HG03097 (cell line): ENCODE measurements around the gene RAI14.
"Not testable (repeated sequence)": the region's sequence is repeated elsewhere in the genome, so short reads cannot be mapped to it uniquely, and the experiment has no call there.

Experiments used
- ATAC-seq: cut with Tn5 transposase; IDR thresholded peaks from one replicate; pipeline ENCODE4 v1.9.1; 2021; ENCODE audit not compliant: unreplicated experiment, low FRiP score

Gene RAI14

GRCh38 chr5:34758514-34758913 lies 102.4 kb downstream of the RAI14 start:
- no peak for ATAC-seq

DNA sequence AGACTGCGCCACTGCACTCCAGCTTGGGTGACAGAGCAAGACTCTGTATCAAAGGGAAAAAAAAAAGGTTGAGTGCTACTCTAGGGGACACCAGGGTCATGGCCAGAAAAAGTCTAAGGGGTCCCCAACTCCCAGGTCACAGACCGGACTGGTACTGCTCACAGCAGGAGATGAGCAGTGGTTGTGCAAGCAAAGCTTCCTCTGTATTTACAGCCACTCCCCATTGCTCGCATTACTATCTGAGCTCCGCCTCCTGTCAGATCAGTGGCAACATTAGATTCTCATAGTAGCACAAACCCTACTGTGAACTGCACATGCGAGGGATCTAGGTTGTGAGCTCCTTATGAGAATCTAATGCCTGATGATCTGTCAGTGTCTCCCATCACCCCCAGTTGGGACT lies 103.1 kb downstream of the RAI14 start:
- ATAC-seq, result not testable (repeated sequence)

- no peak for ATAC-seq
Measured at GRCh38 chr5:34765662-34766061, 109.5 kb downstream of the RAI14 start.

DNA sequence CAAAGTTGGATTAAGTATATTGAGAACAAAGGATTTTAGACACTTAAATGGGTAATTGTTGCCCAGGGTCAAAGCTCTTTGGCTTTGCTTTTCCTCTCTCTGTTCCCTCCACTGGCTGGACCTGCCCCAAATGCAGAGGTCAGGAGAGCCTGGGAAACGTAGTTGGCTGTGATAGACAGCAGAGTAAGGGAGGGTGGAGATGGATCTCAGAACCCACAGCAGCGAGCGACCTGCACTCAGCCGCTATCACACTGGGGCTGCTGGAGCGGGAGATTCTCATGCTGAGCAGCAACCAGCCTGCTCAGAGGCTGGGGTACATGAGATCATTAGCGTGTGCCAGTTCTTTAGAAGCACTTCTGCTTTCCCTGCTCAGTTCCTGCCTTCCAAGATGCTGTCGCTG lies 111.1 kb downstream of the RAI14 start:
- ATAC-seq, result no peak

- no peak for ATAC-seq
Measured at GRCh38 chr5:34770486-34770885, 114.4 kb downstream of the RAI14 start.

DNA sequence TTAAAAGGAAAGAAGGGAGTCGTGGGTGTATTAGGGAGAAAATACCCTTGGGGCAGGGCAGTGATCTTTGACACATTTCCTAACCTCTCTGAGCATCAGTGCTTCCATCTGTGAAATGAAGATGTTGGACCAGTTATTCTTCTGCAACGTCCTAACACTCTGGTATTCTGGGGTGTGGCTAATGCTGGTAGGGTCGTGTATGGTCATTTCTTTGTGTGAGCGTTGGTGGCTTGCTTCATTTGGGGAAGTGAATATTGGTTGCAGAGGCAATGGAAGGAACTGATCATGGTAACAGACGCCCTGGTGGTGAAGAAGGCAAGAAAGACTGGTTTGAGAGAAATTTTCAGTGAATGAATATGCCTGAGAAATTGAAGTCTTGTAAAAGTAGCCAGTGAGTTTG lies 114.9 kb downstream of the RAI14 start:
- ATAC-seq, result no peak

DNA sequence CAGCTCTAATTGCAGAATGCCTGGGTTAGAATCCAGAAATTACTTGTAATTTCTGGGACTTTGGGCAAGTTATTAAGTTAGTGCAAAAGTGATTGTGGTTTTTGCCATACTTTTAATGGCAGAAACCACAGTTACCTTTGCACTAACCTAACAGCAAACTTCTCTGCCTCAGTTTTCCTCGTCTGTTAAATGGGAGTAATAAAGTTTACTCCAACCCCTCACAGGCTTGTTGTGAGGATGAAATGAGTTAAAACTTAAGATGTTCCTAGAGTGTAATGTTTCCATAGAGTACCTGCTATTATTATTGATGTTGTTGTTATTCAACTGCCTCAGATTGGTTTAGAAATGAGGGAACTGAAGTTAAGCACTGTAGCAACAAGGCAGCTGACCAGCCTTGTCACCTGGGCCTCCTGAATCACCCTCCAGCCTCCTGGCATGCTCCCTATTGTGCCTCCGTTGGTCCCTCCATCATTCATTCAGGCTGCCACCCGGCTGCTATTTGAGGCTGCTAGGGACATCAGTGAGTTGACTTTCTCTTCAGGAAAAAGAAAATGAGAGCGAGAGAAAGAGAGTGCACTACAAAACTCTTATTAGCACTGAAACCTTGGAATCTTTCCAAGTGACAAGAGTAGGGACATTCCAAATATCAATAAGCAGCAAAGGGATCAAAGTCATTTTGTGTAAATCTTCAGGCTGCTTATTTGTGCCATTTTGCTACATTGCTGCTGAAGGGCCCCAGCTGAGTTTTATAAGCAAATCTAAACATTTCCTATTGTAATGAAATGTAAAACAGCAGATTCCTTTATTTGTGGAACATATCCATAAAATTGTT lies 116.4 kb downstream of the RAI14 start:
- ATAC-seq, result no peak

DNA sequence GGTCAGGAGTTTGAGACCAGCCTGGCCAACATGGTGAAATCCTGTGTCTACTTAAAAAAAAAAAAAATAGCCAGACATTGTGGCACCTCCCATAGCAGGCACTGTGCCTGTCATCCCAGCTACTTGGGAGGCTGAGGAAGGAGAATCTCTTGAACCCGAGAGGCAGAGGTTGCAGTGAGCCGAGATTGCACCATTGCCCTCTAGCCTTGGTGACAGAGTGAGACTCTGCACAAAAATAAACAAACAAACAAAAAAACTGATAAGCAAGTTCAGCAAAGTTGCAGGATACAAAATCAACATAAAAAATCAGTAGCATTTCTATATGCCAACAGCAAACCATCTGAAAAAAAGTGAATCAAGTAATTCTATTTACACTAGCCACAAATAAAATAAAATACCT lies 118.0 kb downstream of the RAI14 start:
- ATAC-seq, result no peak

DNA sequence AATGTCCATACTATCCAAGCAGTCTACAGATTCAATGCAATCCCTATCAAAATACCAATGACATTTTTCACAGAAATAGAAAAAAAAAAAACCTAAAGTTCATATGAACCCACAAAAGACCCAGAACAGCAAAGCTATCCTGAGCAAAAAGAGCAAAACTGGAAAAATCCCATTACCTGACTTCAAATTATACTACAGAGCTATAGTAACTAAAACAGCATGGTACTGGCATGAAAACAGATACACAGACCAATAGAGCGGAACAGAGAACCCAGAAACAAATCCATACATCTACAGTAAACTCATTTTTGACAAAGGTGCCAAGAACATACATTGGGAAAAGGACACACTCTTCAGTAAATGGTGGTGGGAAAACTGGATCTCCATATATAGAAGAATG lies 118.5 kb downstream of the RAI14 start:
- ATAC-seq, result not testable (repeated sequence)

GRCh38 chr5:34775886-34776285 lies 119.8 kb downstream of the RAI14 start:
- no peak for ATAC-seq

- ATAC-seq, result no peak
Measured at GRCh38 chr5:34778091-34778850, 122.1 kb downstream of the RAI14 start.

DNA sequence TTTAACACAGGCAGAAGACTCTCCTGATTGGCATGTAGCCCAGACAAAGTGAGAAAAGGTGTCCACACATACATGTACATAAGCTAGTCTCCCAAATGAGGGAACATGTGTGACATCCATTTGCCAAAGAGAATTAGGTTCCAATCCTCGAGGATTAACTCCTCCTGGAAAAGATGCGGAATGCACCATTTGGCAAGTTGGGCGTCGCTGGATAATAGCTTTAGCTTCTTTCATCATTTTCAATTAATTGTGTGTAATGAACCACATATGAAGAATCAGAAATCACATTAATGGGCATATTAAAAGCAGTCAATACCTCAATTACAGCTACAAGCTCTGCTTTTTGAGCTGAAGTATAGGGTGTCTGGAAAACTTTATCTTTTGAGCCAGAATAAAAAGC lies 127.8 kb downstream of the RAI14 start:
- ATAC-seq, result not testable (repeated sequence)

DNA sequence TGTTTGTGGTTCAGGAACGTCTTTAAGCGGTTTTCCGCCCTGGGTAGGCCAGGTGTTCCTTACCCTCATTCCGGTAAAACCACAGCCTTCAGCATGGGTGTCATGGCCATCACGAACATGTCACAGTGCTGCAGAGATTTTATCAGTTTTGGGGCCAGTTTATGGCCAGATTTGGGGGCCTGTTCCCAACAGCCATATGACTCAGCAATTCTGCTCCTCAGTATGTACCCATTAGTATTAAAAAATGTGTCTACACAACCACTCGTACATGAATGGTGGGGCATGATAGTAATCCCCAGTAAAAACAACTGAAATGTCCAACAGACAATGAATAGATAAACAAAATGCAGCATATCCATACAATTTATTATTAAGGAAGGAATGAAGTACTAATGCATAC lies 130.9 kb downstream of the RAI14 start:
- ATAC-seq, result no peak

DNA sequence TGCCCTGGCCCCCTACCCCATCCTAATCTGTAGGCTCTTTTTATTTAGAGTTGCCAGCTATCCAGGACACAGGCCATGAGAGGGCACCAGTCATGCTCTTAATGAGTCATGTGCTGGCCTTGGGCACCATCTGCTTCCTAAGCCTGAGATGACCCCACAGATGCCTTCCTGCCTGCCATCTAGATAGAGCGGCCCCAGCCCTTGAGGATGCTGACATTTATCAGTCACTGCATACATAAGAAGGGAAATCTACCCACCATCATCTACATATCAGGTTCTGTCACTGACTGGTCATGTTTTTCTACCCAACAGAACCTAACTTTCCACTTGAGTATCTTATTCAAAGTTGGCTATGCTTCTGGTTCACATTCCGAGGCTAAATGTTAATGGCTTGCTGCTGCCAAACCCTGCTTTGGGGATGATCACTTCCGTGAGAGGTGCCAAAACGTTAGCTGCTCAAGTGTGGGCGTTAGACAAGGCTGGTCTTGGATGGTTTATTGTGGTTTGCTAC lies 132.9 kb downstream of the RAI14 start:
- no peak for ATAC-seq

DNA sequence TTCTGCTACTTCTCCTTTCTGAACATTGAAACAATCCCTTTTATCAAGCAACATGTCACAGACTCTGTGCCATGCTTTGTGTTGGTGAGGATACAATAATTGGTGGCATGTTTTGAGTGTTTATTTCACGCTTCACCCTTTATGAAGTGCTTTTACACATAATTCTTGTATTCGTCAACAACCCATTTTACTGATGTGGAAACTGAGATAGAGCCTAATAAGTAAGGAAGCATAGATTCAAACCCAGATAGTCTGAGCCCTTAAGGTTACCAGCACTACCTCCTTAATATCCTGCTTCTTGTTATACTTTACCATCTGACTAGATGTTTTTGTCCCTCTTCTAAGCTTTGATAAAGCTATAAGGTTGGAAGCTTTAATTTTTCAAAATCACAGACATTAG lies 133.5 kb downstream of the RAI14 start:
- ATAC-seq, result no peak

- ATAC-seq, result no peak
Measured at GRCh38 chr5:34790069-34790468, 133.9 kb downstream of the RAI14 start.

DNA sequence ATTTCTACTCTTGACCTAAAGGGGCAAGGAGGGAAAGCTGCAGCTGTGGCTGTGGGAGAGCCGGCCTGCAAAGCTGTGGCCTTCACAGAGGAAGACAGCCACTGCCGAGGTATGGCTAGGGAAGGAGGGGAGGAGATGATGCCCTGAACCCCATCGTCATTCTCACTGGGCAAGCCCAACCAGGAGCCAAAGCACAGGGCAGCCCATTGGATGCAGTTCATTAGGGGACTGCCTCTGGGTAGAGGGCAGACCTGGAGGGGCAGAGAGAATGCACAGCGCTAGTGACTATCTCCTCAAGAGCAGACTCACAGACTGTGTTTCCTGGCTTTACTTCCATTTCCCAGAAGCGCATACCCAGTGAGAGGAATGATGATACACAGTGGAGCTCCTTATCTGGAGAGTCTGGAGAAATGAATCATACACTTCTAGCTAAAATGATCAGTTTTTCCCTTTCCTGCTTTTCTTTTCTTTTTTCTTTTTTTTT lies 135.7 kb downstream of the RAI14 start:
- ATAC-seq, result no peak

DNA sequence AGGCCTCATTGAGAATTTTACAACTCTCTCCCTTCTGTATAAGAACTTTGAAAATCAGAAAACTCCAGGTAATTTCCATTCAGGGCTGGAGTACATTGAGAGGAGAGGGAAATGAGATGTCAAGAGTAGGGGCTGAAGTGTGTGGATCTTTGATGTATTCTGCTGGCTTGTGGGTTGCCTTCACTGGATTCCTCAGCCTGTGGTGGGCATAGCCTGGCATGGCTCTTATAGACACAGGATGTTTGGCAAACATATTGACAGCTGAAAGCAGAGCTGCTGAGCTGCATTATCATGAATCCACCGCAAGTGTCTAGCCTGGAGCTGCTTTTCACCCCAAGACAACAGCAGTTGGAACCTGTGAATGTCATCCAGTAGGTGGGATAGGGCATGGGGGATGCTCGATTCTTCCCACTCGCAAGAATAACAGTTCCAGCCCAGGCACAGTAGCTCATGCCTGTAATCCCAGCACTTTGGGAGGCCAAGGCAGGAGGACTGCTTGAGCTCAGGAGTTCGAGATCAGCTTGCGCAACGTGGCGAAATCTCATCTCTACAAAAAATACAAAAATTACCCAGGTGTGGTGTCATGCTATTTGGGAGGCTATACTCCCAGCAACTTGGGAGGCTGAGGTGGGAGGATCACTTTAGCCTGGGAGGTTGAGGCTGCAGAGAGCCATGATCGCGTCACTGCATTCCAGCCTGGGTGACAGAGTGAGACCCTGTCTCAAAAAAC lies 146.9 kb downstream of the RAI14 start:
- ATAC-seq, result no peak

DNA sequence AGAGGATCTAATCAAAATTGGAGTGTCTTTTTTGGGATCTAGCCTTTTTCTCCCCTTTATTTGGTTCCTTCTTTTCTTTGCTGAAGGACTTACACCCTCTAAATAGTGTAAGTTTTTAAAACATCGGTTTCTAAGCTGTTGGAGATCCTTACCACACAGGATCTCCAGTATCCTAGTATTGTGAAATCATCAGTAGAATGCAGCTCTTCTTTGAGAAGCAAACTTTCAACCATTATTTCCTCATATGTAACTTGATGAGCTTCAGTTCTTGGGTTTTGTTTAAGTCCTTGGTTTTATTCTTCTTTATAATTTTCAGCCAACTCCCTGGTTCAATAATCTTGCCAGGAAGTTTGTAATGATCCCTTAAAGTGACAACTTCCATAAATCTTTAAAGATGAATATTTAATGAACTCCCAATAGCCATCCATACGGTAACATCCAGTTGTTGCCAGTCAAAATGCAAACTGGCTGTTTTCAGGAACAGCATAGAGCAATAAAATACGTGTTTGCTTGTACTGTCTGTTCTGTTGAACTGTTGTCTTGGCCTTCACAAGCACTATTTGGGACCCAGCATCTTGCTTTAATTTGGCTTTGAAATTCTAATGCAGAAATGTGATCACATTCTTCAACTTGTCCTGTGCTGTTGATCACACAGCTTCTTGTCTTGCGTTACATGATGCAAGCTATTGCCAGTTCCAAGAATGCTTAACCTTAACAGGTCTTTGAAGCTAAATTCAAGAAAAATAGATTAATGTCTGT lies 148.0 kb downstream of the RAI14 start:
- ATAC-seq, result no peak

DNA sequence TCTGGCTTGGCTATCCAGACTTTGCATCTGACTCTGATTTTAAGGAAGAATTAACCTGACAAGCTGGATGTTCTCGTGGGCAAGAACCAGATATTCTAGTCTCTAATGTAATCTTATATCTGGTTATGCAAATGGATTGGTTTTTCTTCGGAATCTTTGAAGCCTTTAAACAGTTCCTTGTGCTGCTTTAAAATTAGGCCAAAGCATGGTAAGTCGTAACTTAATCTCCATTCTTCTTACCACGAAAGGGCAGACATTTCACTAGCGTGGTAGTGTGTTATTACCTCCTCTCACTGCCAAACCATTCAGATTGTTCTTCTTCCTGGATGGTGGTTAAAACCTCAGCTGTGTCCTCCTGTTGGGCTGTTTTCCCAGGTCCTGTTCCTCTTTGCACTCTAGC lies 148.8 kb downstream of the RAI14 start:
- ATAC-seq, result no peak
